NCI-H524 (cell line): ENCODE data around the gene FOXK2.
"Not testable (repeated sequence)": the region's sequence is repeated elsewhere in the genome, so short reads cannot be mapped to it uniquely, and the experiment has no call there.

ENCODE experiments used
- DNase-seq, 2 experiments: peaks; one replicate each; lab custom pipeline; 2025; lab: John Stamatoyannopoulos, UW

FOXK2 gene

GRCh38 chr17:82534401-82534812, 14.9 kb downstream of the FOXK2 start:
- no peak for DNase-seq

GRCh38 chr17:82536512-82537201, 17.1 kb downstream of the FOXK2 start:
- DNase-seq = no peak

GRCh38 chr17:82537228-82537627, 17.7 kb downstream of the FOXK2 start:
- DNase-seq = not testable (repeated sequence)

GRCh38 chr17:82539076-82539475, 19.5 kb downstream of the FOXK2 start:
- DNase-seq = not testable (repeated sequence)

- DNase-seq = no peak
These were observed 22.9 kb downstream of the FOXK2 start for GRCh38 chr17:82542439-82542838.

- no peak for DNase-seq
These were observed 25.0 kb downstream of the FOXK2 start for GRCh38 chr17:82544431-82545070.

GRCh38 chr17:82545071-82545462, 25.5 kb downstream of the FOXK2 start:
- DNase-seq = no peak

GRCh38 chr17:82547981-82548380, 28.4 kb downstream of the FOXK2 start:
- DNase-seq = no peak

GRCh38 chr17:82548681-82549303, 29.3 kb downstream of the FOXK2 start:
- peak in 1 of 2 experiments; percentile 17 for DNase-seq

GRCh38 chr17:82551779-82552457, 32.4 kb downstream of the FOXK2 start:
- peak in 1 of 2 experiments; percentile 44 for DNase-seq

- DNase-seq = no peak
These were observed 33.0 kb downstream of the FOXK2 start for GRCh38 chr17:82552580-82552979.

GRCh38 chr17:82553210-82553930, 33.8 kb downstream of the FOXK2 start:
- no peak for DNase-seq

GRCh38 chr17:82557510-82557909, 38.0 kb downstream of the FOXK2 start:
- not testable (repeated sequence) for DNase-seq

GRCh38 chr17:82559566-82560251, 40.2 kb downstream of the FOXK2 start:
- DNase-seq = peak in 1 of 2 experiments; percentile 17

- DNase-seq = no peak
These were observed 40.7 kb downstream of the FOXK2 start for GRCh38 chr17:82560252-82560642.

GRCh38 chr17:82560802-82561428, 41.4 kb downstream of the FOXK2 start:
- no peak for DNase-seq

- no peak for DNase-seq
These were observed 42.0 kb downstream of the FOXK2 start for GRCh38 chr17:82561429-82562035.

GRCh38 chr17:82562718-82563220, 43.2 kb downstream of the FOXK2 start:
- DNase-seq = not testable (repeated sequence)

GRCh38 chr17:82563318-82563717, 43.8 kb downstream of the FOXK2 start:
- no peak for DNase-seq

GRCh38 chr17:82563745-82564144, 44.2 kb downstream of the FOXK2 start:
- DNase-seq = not testable (repeated sequence)
